ENCODE data around the gene NNAT.

GRCh38 chr20:37545516-37545915 lies 24.5 kb downstream of the NNAT start:
- no peak for TF ChIP-seq YY1 (IDR thresholded peaks at IDR 0.05; ENCODE audit: insufficient read depth, insufficient read length)
- TF ChIP-seq SUZ12 (IDR thresholded peaks at IDR 0.05; ENCODE audit: extremely low read depth, insufficient read depth, insufficient read length): no peak

Data from NT2/D1 (cell line).